SK-N-SH treated with all-trans-retinoic acid at 6 μM for 48 hours (cell line): ENCODE measurements around the gene MAPK12.

ENCODE experiments used
- ATAC-seq: fragments of 200-7000 bp; cut with Tn5 transposase; 3 replicates; pipeline ENCODE4 v1.9.1; 2020; ENCODE audit warnings: mild to moderate bottlenecking, moderate library complexity
- CREB5 ChIP-seq: fragments of 250-450 bp; sonication (Bioruptor Pico); IDR thresholded peaks from 2 replicates; pipeline ENCODE4 v1.5.1; 2020; ENCODE audit warnings: low read depth, mild to moderate bottlenecking, moderate library complexity
- GLIS3 ChIP-seq: fragments of 250-450 bp; sonication (Bioruptor Pico); IDR thresholded peaks from 2 replicates; pipeline ENCODE4 v1.5.0; 2020; ENCODE audit warnings: mild to moderate bottlenecking, moderate library complexity
- OSR1 ChIP-seq: fragments of 250-450 bp; sonication (Bioruptor Pico); IDR thresholded peaks from 2 replicates; pipeline ENCODE4 v1.8.0; 2022; ENCODE audit warnings: moderate library complexity, mild to moderate bottlenecking, inconsistent platforms
- PATZ1 ChIP-seq: fragments of 250-450 bp; sonication (Bioruptor Pico); IDR thresholded peaks from 2 replicates; pipeline ENCODE4 v1.8.0; 2020; ENCODE audit warnings: mild to moderate bottlenecking, moderate library complexity, borderline replicate concordance
- PPARA ChIP-seq: fragments of 250-450 bp; sonication (Bioruptor Pico); IDR thresholded peaks from 2 replicates; pipeline ENCODE4 v1.5.0; 2020; ENCODE audit warnings: mild to moderate bottlenecking, borderline replicate concordance
- RARB ChIP-seq: fragments of 250-450 bp; sonication (Bioruptor Pico); IDR thresholded peaks from 2 replicates; pipeline ENCODE4 v1.8.0; 2021; ENCODE audit warnings: mild to moderate bottlenecking, moderate library complexity
- TCF4 ChIP-seq: fragments of 250-450 bp; sonication (Bioruptor Pico); IDR thresholded peaks from 2 replicates; pipeline ENCODE4 v1.8.0; 2021; ENCODE audit warnings: mild to moderate bottlenecking, moderate library complexity, borderline replicate concordance
- TSHZ2 ChIP-seq: fragments of 250-450 bp; sonication (Bioruptor Pico); IDR thresholded peaks from 2 replicates; pipeline ENCODE4 v1.5.0; 2020; ENCODE audit warnings: mild to moderate bottlenecking, moderate library complexity
- ZNF70 ChIP-seq: fragments of 450-650 bp; formaldehyde crosslinking; IDR thresholded peaks from 2 replicates; pipeline ENCODE4 v1.5.0; 2020; ENCODE audit warnings: mild to moderate bottlenecking, moderate library complexity
- ZNF8 ChIP-seq: fragments of 450-650 bp; formaldehyde crosslinking; IDR thresholded peaks from 2 replicates; pipeline ENCODE4 v1.5.0; 2020; ENCODE audit warnings: mild to moderate bottlenecking, moderate library complexity

The MAPK12 gene

GRCh38 chr22:50292643-50293440 is 31.4 kb upstream of the MAPK12 start (continued):
- TF ChIP-seq TSHZ2 (CRISPR knock-in tag), result no peak
- no peak for TF ChIP-seq CREB5 (CRISPR knock-in tag)
- TF ChIP-seq ZNF8 (CRISPR knock-in tag), result no peak

- no peak for ATAC-seq
- TF ChIP-seq RARB, result no peak
- no peak for TF ChIP-seq TCF4 (CRISPR knock-in tag)
- TF ChIP-seq GLIS3, result no peak
- no peak for TF ChIP-seq ZNF70 (CRISPR knock-in tag)
- no peak for TF ChIP-seq PATZ1 (CRISPR knock-in tag)
- no peak for TF ChIP-seq OSR1 (CRISPR knock-in tag)
Observed at GRCh38 chr22:50289942-50290630, 28.6 kb upstream of the MAPK12 start.

- ATAC-seq, result no peak
Observed at GRCh38 chr22:50289151-50289941, 27.9 kb upstream of the MAPK12 start.

More at GRCh38 chr22:50289151-50289941, 27.9 kb upstream of the MAPK12 start:
- TF ChIP-seq PATZ1 (CRISPR knock-in tag), result no peak
- TF ChIP-seq PPARA (CRISPR knock-in tag), result no peak
- no peak for TF ChIP-seq ZNF8 (CRISPR knock-in tag)
- TF ChIP-seq TSHZ2 (CRISPR knock-in tag), result no peak
- TF ChIP-seq, all 23 proteins: peak for 0
